ENCODE results near the gene MICAL2.
A peak's percentile ranks its signal among the peaks of the same experiment; 100 is the strongest.

The MICAL2 gene

GRCh38 chr11:12269446-12270214 is 159.2 kb downstream of the MICAL2 start:
- H3K4me3 ChIP-seq (ENCODE audit: extremely low read depth, insufficient read depth, low read length, poor library complexity, severe bottlenecking), result no peak overlapping the region
- 85 to 88% methylated on average over 10 of the region's 12 CpGs for WGBS, 2 experiments (ENCODE audit: insufficient coverage in 2 of 2)
- H3K9me3 ChIP-seq (ENCODE audit: control insufficient read depth, low read length), result no peaks in the 10 kb centered on the region
- H3K27ac ChIP-seq (ENCODE audit: low read depth, low read length, severe bottlenecking), result no peak overlapping the region
- H3K36me3 ChIP-seq (ENCODE audit: control insufficient read depth, insufficient read depth, low read length), result peaks cover under 1% of the 10 kb centered on the region
- H3K4me1 ChIP-seq (ENCODE audit: control insufficient read depth, insufficient read depth, low read length, poor library complexity, severe bottlenecking), result peaks cover 18% of the 10 kb centered on the region

GRCh38 chr11:12270215-12270797 is 159.9 kb downstream of the MICAL2 start:
- Histone ChIP-seq H3K27ac (ENCODE audit: low read depth, low read length, severe bottlenecking) (peak overlapping the region; percentile 11), H3K4me3 (ENCODE audit: extremely low read depth, insufficient read depth, low read length, poor library complexity, severe bottlenecking) (no peak overlapping the region), H3K4me1 (ENCODE audit: control insufficient read depth, insufficient read depth, low read length, poor library complexity, severe bottlenecking) (peaks cover 18% of the 10 kb centered on the region), H3K9me3 (ENCODE audit: control insufficient read depth, low read length) (no peaks in the 10 kb centered on the region), H3K36me3 (ENCODE audit: control insufficient read depth, insufficient read depth, low read length) (no peaks in the 10 kb centered on the region)
- WGBS, 2 experiments (ENCODE audit: insufficient coverage in 2 of 2), result 95 to 100% methylated on average over 5 to 6 of the region's 6 CpGs

- H3K4me3 ChIP-seq (ENCODE audit: extremely low read depth, insufficient read depth, low read length, poor library complexity, severe bottlenecking), result no peak overlapping the region
These were observed 160.4 kb downstream of the MICAL2 start for GRCh38 chr11:12270817-12271216.

GRCh38 chr11:12271241-12271640 is 160.9 kb downstream of the MICAL2 start:
- Histone ChIP-seq H3K27ac (ENCODE audit: low read depth, low read length, severe bottlenecking) (no peak overlapping the region), H3K9me3 (ENCODE audit: control insufficient read depth, low read length) (no peaks in the 10 kb centered on the region), H3K4me3 (ENCODE audit: extremely low read depth, insufficient read depth, low read length, poor library complexity, severe bottlenecking) (no peak overlapping the region), H3K36me3 (ENCODE audit: control insufficient read depth, insufficient read depth, low read length) (no peaks in the 10 kb centered on the region), H3K4me1 (ENCODE audit: control insufficient read depth, insufficient read depth, low read length, poor library complexity, severe bottlenecking) (peaks cover 18% of the 10 kb centered on the region)
- 100% methylated on average over 2 of the region's 4 CpGs; no CpG with 5 or more reads in 1 of the 2 experiments for WGBS, 2 experiments (ENCODE audit: insufficient coverage in 2 of 2)

More at GRCh38 chr11:12270817-12271216, 160.4 kb downstream of the MICAL2 start:
- 77 to 83% methylated on average over 7 of the region's 8 CpGs for WGBS, 2 experiments (ENCODE audit: insufficient coverage in 2 of 2)
- Histone ChIP-seq H3K9me3 (ENCODE audit: control insufficient read depth, low read length) (no peaks in the 10 kb centered on the region), H3K36me3 (ENCODE audit: control insufficient read depth, insufficient read depth, low read length) (no peaks in the 10 kb centered on the region), H3K4me1 (ENCODE audit: control insufficient read depth, insufficient read depth, low read length, poor library complexity, severe bottlenecking) (peaks cover 18% of the 10 kb centered on the region), H3K27ac (ENCODE audit: low read depth, low read length, severe bottlenecking) (no peak overlapping the region)

GRCh38 chr11:12271826-12272366 is 161.5 kb downstream of the MICAL2 start:
- no peaks in the 10 kb centered on the region for H3K36me3 ChIP-seq (ENCODE audit: control insufficient read depth, insufficient read depth, low read length)
- 88 to 98% methylated on average over 1 to 5 of the region's 6 CpGs for WGBS, 2 experiments (ENCODE audit: insufficient coverage in 2 of 2)
- no peak overlapping the region for H3K4me3 ChIP-seq (ENCODE audit: extremely low read depth, insufficient read depth, low read length, poor library complexity, severe bottlenecking)
- H3K27ac ChIP-seq (ENCODE audit: low read depth, low read length, severe bottlenecking), result no peak overlapping the region
- H3K9me3 ChIP-seq (ENCODE audit: control insufficient read depth, low read length), result no peaks in the 10 kb centered on the region
- peaks cover 18% of the 10 kb centered on the region for H3K4me1 ChIP-seq (ENCODE audit: control insufficient read depth, insufficient read depth, low read length, poor library complexity, severe bottlenecking)

- 96 to 97% methylated on average over 8 to 11 of the region's 15 CpGs for WGBS, 2 experiments (ENCODE audit: insufficient coverage in 2 of 2)
These were observed 162.6 kb downstream of the MICAL2 start for GRCh38 chr11:12272821-12273617.

GRCh38 chr11:12273618-12273995 is 163.2 kb downstream of the MICAL2 start:
- Histone ChIP-seq H3K27ac (ENCODE audit: low read depth, low read length, severe bottlenecking) (no peak overlapping the region), H3K36me3 (ENCODE audit: control insufficient read depth, insufficient read depth, low read length) (no peaks in the 10 kb centered on the region), H3K4me3 (ENCODE audit: extremely low read depth, insufficient read depth, low read length, poor library complexity, severe bottlenecking) (no peak overlapping the region), H3K9me3 (ENCODE audit: control insufficient read depth, low read length) (no peaks in the 10 kb centered on the region), H3K4me1 (ENCODE audit: control insufficient read depth, insufficient read depth, low read length, poor library complexity, severe bottlenecking) (peaks cover 18% of the 10 kb centered on the region)
- WGBS, 2 experiments (ENCODE audit: insufficient coverage in 2 of 2), result 96 to 100% methylated on average over 2 of the region's 2 CpGs

More at GRCh38 chr11:12272821-12273617, 162.6 kb downstream of the MICAL2 start:
- Histone ChIP-seq H3K9me3 (ENCODE audit: control insufficient read depth, low read length) (no peaks in the 10 kb centered on the region), H3K4me1 (ENCODE audit: control insufficient read depth, insufficient read depth, low read length, poor library complexity, severe bottlenecking) (peaks cover 18% of the 10 kb centered on the region), H3K4me3 (ENCODE audit: extremely low read depth, insufficient read depth, low read length, poor library complexity, severe bottlenecking) (no peak overlapping the region), H3K27ac (ENCODE audit: low read depth, low read length, severe bottlenecking) (no peak overlapping the region), H3K36me3 (ENCODE audit: control insufficient read depth, insufficient read depth, low read length) (no peaks in the 10 kb centered on the region)

GRCh38 chr11:12274056-12274455 is 163.7 kb downstream of the MICAL2 start:
- Histone ChIP-seq H3K4me3 (ENCODE audit: extremely low read depth, insufficient read depth, low read length, poor library complexity, severe bottlenecking) (no peak overlapping the region), H3K36me3 (ENCODE audit: control insufficient read depth, insufficient read depth, low read length) (no peaks in the 10 kb centered on the region), H3K4me1 (ENCODE audit: control insufficient read depth, insufficient read depth, low read length, poor library complexity, severe bottlenecking) (peaks cover 15% of the 10 kb centered on the region), H3K9me3 (ENCODE audit: control insufficient read depth, low read length) (no peaks in the 10 kb centered on the region), H3K27ac (ENCODE audit: low read depth, low read length, severe bottlenecking) (no peak overlapping the region)
- WGBS, 2 experiments (ENCODE audit: insufficient coverage in 2 of 2), result 90 to 100% methylated on average over 1 to 2 of the region's 3 CpGs

GRCh38 chr11:12274558-12275197 is 164.3 kb downstream of the MICAL2 start:
- 92% methylated on average over 14 of the region's 14 CpGs for WGBS, 2 experiments (ENCODE audit: insufficient coverage in 2 of 2)
- Histone ChIP-seq H3K36me3 (ENCODE audit: control insufficient read depth, insufficient read depth, low read length) (no peaks in the 10 kb centered on the region), H3K4me3 (ENCODE audit: extremely low read depth, insufficient read depth, low read length, poor library complexity, severe bottlenecking) (no peak overlapping the region), H3K9me3 (ENCODE audit: control insufficient read depth, low read length) (no peaks in the 10 kb centered on the region), H3K27ac (ENCODE audit: low read depth, low read length, severe bottlenecking) (no peak overlapping the region), H3K4me1 (ENCODE audit: control insufficient read depth, insufficient read depth, low read length, poor library complexity, severe bottlenecking) (peaks cover 9% of the 10 kb centered on the region)

GRCh38 chr11:12275818-12276217 is 165.4 kb downstream of the MICAL2 start:
- Histone ChIP-seq H3K4me3 (ENCODE audit: extremely low read depth, insufficient read depth, low read length, poor library complexity, severe bottlenecking) (no peak overlapping the region), H3K9me3 (ENCODE audit: control insufficient read depth, low read length) (no peaks in the 10 kb centered on the region), H3K4me1 (ENCODE audit: control insufficient read depth, insufficient read depth, low read length, poor library complexity, severe bottlenecking) (peaks cover 10% of the 10 kb centered on the region), H3K27ac (ENCODE audit: low read depth, low read length, severe bottlenecking) (no peak overlapping the region), H3K36me3 (ENCODE audit: control insufficient read depth, insufficient read depth, low read length) (no peaks in the 10 kb centered on the region)
- 88 to 100% methylated on average over 3 to 9 of the region's 9 CpGs for WGBS, 2 experiments (ENCODE audit: insufficient coverage in 2 of 2)
